ENCODE measurements around the gene SHQ1.

- no peak for TF ChIP-seq FOXP2 (optimal IDR thresholded peaks at IDR 0.05; ENCODE audit: control extremely low read depth, extremely low read length, insufficient read depth)
- TF ChIP-seq EZH2 (IDR thresholded peaks at IDR 0.05), result no peak
These were observed 101.5 kb downstream of the SHQ1 start for GRCh38 chr3:72746430-72747411.

Data from SK-N-MC (cell line).